Keratinocyte (primary cell): ENCODE results near the gene PRR16.

Experiments
- EZH2 ChIP-seq: IDR thresholded peaks from one replicate; pipeline ENCODE4 v1.6.1; 2012; ENCODE audit warnings: inconsistent platforms, mild to moderate bottlenecking, low read length, moderate library complexity
- TF ChIP-seq, protein P1 (sequence below), 3 experiments: IDR thresholded peaks in 1 of 3; conservative IDR thresholded peaks in 1 of 3; optimal IDR thresholded peaks in 1 of 3; 2 replicates in 2 of 3; 3 replicates in 1 of 3; pipeline versions ENCODE3 to v1.5.1; 2011; ENCODE audit warnings: low read length in 3 of 3, mild to moderate bottlenecking in 3 of 3, moderate library complexity in 2 of 3, control low read depth in 1 of 3, inconsistent platforms in 1 of 3; ENCODE audit not compliant: insufficient read depth in 2 of 3; ENCODE audit errors: extremely low read depth in 1 of 3

DNA sequence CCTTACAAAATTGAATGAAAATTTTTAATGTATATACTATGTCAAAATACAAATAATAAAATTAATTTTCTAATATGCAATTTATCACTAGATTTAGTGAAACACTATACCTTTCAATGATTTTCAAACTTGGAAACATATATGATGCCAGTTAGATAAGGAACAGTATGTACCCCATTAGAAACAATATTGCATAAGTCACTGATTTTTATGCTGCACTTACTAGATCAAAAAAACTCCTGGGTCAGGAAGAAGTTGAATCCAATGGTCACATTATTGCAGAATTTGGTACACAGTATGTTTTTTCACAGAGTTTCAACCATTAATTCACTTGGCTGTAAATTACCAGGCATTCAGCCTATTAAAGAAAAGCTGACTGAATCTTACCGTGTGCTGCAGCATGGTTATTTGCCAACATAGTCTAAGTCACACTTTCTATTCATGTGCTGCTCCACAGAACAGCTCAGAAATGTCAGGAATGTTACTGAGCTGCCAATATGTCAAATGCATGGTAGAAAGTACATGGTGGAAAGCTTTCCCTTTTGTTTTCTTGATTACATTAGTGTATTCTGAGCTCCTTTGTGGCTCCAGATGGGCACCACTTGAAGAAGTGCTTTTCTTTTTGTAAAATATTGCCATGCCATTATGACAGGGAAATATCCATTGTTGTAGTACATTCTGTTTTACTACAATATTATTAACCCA lies 9.9 kb upstream of the PRR16 start:
- TF ChIP-seq, protein P1, sequence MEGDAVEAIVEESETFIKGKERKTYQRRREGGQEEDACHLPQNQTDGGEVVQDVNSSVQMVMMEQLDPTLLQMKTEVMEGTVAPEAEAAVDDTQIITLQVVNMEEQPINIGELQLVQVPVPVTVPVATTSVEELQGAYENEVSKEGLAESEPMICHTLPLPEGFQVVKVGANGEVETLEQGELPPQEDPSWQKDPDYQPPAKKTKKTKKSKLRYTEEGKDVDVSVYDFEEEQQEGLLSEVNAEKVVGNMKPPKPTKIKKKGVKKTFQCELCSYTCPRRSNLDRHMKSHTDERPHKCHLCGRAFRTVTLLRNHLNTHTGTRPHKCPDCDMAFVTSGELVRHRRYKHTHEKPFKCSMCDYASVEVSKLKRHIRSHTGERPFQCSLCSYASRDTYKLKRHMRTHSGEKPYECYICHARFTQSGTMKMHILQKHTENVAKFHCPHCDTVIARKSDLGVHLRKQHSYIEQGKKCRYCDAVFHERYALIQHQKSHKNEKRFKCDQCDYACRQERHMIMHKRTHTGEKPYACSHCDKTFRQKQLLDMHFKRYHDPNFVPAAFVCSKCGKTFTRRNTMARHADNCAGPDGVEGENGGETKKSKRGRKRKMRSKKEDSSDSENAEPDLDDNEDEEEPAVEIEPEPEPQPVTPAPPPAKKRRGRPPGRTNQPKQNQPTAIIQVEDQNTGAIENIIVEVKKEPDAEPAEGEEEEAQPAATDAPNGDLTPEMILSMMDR (optimal IDR thresholded peaks at IDR 0.05 in 1 of 3, IDR thresholded peaks at IDR 0.05 in 1 of 3, conservative IDR thresholded peaks at IDR 0.05 in 1 of 3; ENCODE audit: extremely low read depth in 1 of 3, insufficient read depth in 2 of 3, low read length in 3 of 3), result no peak
- TF ChIP-seq EZH2, result no peak
